ENCODE results near the gene RSPH1. TPM values are rescaled to one million over a fixed set of nuclear protein-coding genes. Genes with fewer than 3 reads are reported as not detected.

RSPH1 gene
- total and polyA plus RNA-seq, 2 of the 8 experiments (the other 6 are each of a cell fraction or from before 2014, with no cell fraction given), result 0.24 TPM; not detected in 1

DNA sequence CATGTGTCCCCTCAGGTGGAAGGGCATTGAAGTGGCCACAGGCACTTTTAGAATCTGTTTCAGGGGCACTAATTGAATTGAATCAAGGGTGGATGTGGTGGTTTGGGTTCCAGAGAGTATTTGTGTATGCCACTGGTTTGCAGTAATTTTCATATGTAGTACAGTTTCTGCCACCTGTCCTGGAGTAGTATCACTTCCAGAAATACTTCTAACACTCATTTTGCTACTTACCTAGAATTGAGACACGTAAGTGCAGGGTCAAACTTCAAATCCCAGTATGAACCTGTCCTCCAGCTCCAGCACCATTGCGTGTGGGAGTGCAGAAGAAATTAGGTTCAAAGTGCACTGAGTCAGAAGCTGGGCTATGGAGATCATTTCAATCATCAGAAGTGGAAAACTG, 26.8 kb downstream of the RSPH1 start:
- H3K27me3 ChIP-seq (replicated peaks in 1 of 4; ENCODE audit: control insufficient read depth in 3 of 4, extremely low read depth in 1 of 4, insufficient read depth in 3 of 4, low read length in 3 of 4), result no peaks in the 10 kb centered on the region; a peak in 1 of 7 replicates
- H2AFZ ChIP-seq (ENCODE audit: low read length), result no peak overlapping the region
- no peaks in the 10 kb centered on the region for H3K9me3 ChIP-seq (ENCODE audit: insufficient read depth in 2 of 2, low read depth in 1 of 2, low read length in 1 of 2)
- no peak overlapping the region for H3K56ac ChIP-seq (replicated peaks; ENCODE audit: insufficient read length, low read depth, low read length)
- no peak overlapping the region for H3K23ac ChIP-seq (ENCODE audit: insufficient read length)
- no peak overlapping the region for H3K14ac ChIP-seq (ENCODE audit: insufficient read length)
- H3K4ac ChIP-seq (replicated peaks; ENCODE audit: insufficient read length, low read depth, low read length), result no peak overlapping the region
- H2BK12ac ChIP-seq (ENCODE audit: low read depth, low read length), result no peak overlapping the region
- no peak overlapping the region for H3K4me3 ChIP-seq (ENCODE audit: extremely low read depth in 1 of 4, insufficient read depth in 2 of 4, low read depth in 3 of 4, low read length in 4 of 4)
- DNase-seq (ENCODE audit: low read depth in 1 of 2, low spot score in 2 of 2), result no peak
- H4K5ac ChIP-seq (ENCODE audit: insufficient read length, low read depth, low read length), result no peak overlapping the region
- H3K27ac ChIP-seq (ENCODE audit: low read depth, low read length), result no peak overlapping the region
- H3K36me3 ChIP-seq (ENCODE audit: control insufficient read depth in 2 of 4, insufficient read depth in 4 of 4, low read length in 3 of 4), result no peaks in the 10 kb centered on the region
- peaks cover under 1 to 12% (median 4%) of the 10 kb centered on the region in 4 experiments; a peak in 5 of 7 replicates for H3K4me1 ChIP-seq (replicated peaks in 1 of 4; ENCODE audit: control insufficient read depth in 3 of 4, insufficient read depth in 4 of 4, low read length in 3 of 4)
- H3K4me2 ChIP-seq (ENCODE audit: insufficient read depth in 1 of 2, low read depth in 2 of 2, low read length in 2 of 2), result no peak overlapping the region
- no peaks in the 10 kb centered on the region for H3K79me2 ChIP-seq (ENCODE audit: control insufficient read depth in 1 of 2, insufficient read depth in 2 of 2, low read length in 2 of 2)
- no peak overlapping the region for H4K91ac ChIP-seq (replicated peaks; ENCODE audit: insufficient read length, low read length)
- no peaks in the 10 kb centered on the region for H4K20me1 ChIP-seq (replicated peaks in 1 of 2; ENCODE audit: control insufficient read depth in 1 of 2, insufficient read depth in 2 of 2, low read length in 2 of 2)
- no peak overlapping the region for H3K9ac ChIP-seq (replicated peaks in 1 of 4; ENCODE audit: extremely low read depth in 1 of 4, low read depth in 3 of 4, low read length in 3 of 4)
- 89% methylated on average over 2 of the region's 2 CpGs; no CpG with 5 or more reads in 1 of the 2 experiments for WGBS, 2 experiments (ENCODE audit: extremely low coverage in 1 of 2, insufficient coverage in 1 of 2, insufficient read length in 1 of 2, insufficient replicate concordance in 2 of 2, low coverage in 1 of 2, low lambda C conversion rate in 2 of 2, missing lambda C conversion rate in 1 of 2)
- no peak for FAIRE-seq
- POLR2A ChIA-PET (ENCODE audit: partially characterized antibody), result no interaction called here
- H2BK120ac ChIP-seq (replicated peaks; ENCODE audit: low read depth, low read length), result no peak overlapping the region
- CTCF ChIA-PET (ENCODE audit: partially characterized antibody), result interaction anchor here (0.8 to 1.6 kb wide), 6 partner anchors 12 to 68 kb away, joined by 3 to 4 read pairs (median 4); partner anchors contain the start of gene SLC37A1
- H2BK15ac ChIP-seq (ENCODE audit: low read length), result 0 out of 2 replicates have a peak overlapping the region, but pooled peaks have one; percentile 19
- H3K23me2 ChIP-seq (ENCODE audit: low read depth, low read length), result no peaks in the 10 kb centered on the region; the same call in 1 of the 2 replicates
- no peaks in the 10 kb centered on the region for H3K79me1 ChIP-seq (ENCODE audit: low read depth, low read length)
- no peak overlapping the region for H2BK20ac ChIP-seq (ENCODE audit: low read length)
- no peak overlapping the region for H4K8ac ChIP-seq (ENCODE audit: extremely low read depth, insufficient read depth, low read length)
- H2BK5ac ChIP-seq (ENCODE audit: low read depth, low read length), result no peak overlapping the region
- no peak overlapping the region for H2AK5ac ChIP-seq (ENCODE audit: low read depth, low read length)
- no peak overlapping the region for H3K18ac ChIP-seq (ENCODE audit: extremely low read depth, low read length)
- TF ChIP-seq SIN3A (conservative IDR thresholded peaks at IDR 0.05 in 1 of 2, IDR thresholded peaks at IDR 0.05 in 1 of 2; ENCODE audit: low read depth in 1 of 2, low read length in 2 of 2), result no peak
- TF ChIP-seq RFX5 (IDR thresholded peaks at IDR 0.05; ENCODE audit: borderline replicate concordance, low read depth, low read length), result no peak
- TF ChIP-seq SAP30 (IDR thresholded peaks at IDR 0.05; ENCODE audit: insufficient read depth, insufficient replicate concordance, low read length), result no peak
- no peak for TF ChIP-seq TBP (IDR thresholded peaks at IDR 0.05; ENCODE audit: low read depth, low read length)
- TF ChIP-seq BCL11A (IDR thresholded peaks at IDR 0.05; ENCODE audit: low read depth in 2 of 2, low read length in 2 of 2), result no peak
- TF ChIP-seq HDAC6 (IDR thresholded peaks at IDR 0.05; ENCODE audit: low read depth, low read length), result no peak
- no peak for TF ChIP-seq TAF7 (optimal IDR thresholded peaks at IDR 0.05; ENCODE audit: borderline replicate concordance, low read depth, low read length)
- no peak for TF ChIP-seq NANOG (IDR thresholded peaks at IDR 0.05; ENCODE audit: insufficient read depth, low read depth, low read length, poor library complexity, severe bottlenecking)
- no peak for TF ChIP-seq CEBPB (IDR thresholded peaks at IDR 0.05; ENCODE audit: low read depth, low read length)
- TF ChIP-seq SUZ12 (IDR thresholded peaks at IDR 0.05; ENCODE audit: low read length), result no peak

All from H1 (cell line).